Hepatocyte (in vitro differentiated cells): ENCODE data around the gene DPEP2NB. TPM values are rescaled to one million over a fixed set of nuclear protein-coding genes. Genes with fewer than 3 reads are reported as not detected.
"Not testable (repeated sequence)": the region's sequence is repeated elsewhere in the genome, so short reads cannot be mapped to it uniquely, and the experiment has no call there.

Source experiments
- DNase-seq: peaks from one replicate; pipeline ENCODE4 v3.0.0-alpha.2; 2016; ENCODE audit warnings: low spot score
- H2AFZ ChIP-seq: fragments of 200-600 bp; sonication (generic); 2 replicates; pipeline ENCODE4 v1.6.0; 2016; ENCODE audit warnings: antibody characterized with exemption, mild to moderate bottlenecking
- H3K27ac ChIP-seq: fragments of 200-600 bp; sonication (generic); 2 replicates; pipeline ENCODE4 v1.5.1; 2016; ENCODE audit warnings: mild to moderate bottlenecking
- H3K27me3 ChIP-seq: fragments of 200-600 bp; sonication (generic); 2 replicates; pipeline ENCODE4 v1.6.1; 2016
- H3K36me3 ChIP-seq: fragments of 200-600 bp; sonication (generic); replicated peaks from 2 replicates; pipeline ENCODE4 v1.5.1; 2016; ENCODE audit warnings: low read depth; ENCODE audit not compliant: insufficient read depth
- H3K4me1 ChIP-seq: fragments of 200-600 bp; sonication (generic); 2 replicates; pipeline ENCODE4 v1.5.1; 2016; ENCODE audit warnings: mild to moderate bottlenecking, moderate library complexity; ENCODE audit not compliant: insufficient read depth
- H3K4me2 ChIP-seq: fragments of 200-600 bp; sonication (generic); 2 replicates; pipeline ENCODE4 v1.6.0; 2016
- H3K4me3 ChIP-seq: fragments of 200-600 bp; sonication (generic); 2 replicates; pipeline ENCODE4 v1.5.1; 2016; ENCODE audit warnings: mild to moderate bottlenecking
- H3K79me2 ChIP-seq: fragments of 200-600 bp; sonication (generic); 2 replicates; pipeline ENCODE4 v1.6.0; 2017; ENCODE audit warnings: mild to moderate bottlenecking
- H3K9me2 ChIP-seq: fragments of 200-600 bp; sonication (generic); replicated peaks from 2 replicates; pipeline ENCODE4 v1.6.0; 2017; ENCODE audit warnings: mild to moderate bottlenecking; ENCODE audit not compliant: insufficient read depth
- H3K9me3 ChIP-seq: fragments of 200-600 bp; sonication (generic); 2 replicates; pipeline ENCODE4 v1.5.1; 2016; ENCODE audit warnings: low read depth, mild to moderate bottlenecking
- H4K20me1 ChIP-seq: fragments of 200-600 bp; sonication (generic); 2 replicates; pipeline ENCODE4 v1.6.0; 2016; ENCODE audit warnings: mild to moderate bottlenecking; ENCODE audit not compliant: insufficient read depth, poor library complexity, severe bottlenecking
- EZH2 ChIP-seq: fragments of 200-600 bp; sonication (generic); IDR thresholded peaks from 2 replicates; pipeline ENCODE4 v1.6.1; 2016; ENCODE audit warnings: antibody characterized with exemption, mild to moderate bottlenecking, borderline replicate concordance
- EZH2phosphoT487 ChIP-seq: fragments of 200-600 bp; sonication (generic); IDR thresholded peaks from one replicate; pipeline ENCODE4 v1.6.1; 2018; ENCODE audit warnings: antibody characterized with exemption, mild to moderate bottlenecking, low read depth, moderate library complexity; ENCODE audit not compliant: unreplicated experiment, severe bottlenecking
- WGBS: methylation state at CpG from one replicate; pipeline ENCODE4 v1.1.6; 2016; ENCODE audit warnings: low lambda C conversion rate; ENCODE audit errors: missing lambda C conversion rate; 5-methylcytosine and 5-hydroxymethylcytosine counted together
- polyA plus RNA-seq: library from polyadenylated mRNA; unstranded; fragments of >200 nt; fragmentation: Nextera tagmentation; extraction: Ambion mirVana; gene quantifications from 2 replicates; pipeline ENCODE4 v1.2.1, GENCODE V29; 2016
- total RNA-seq: library from RNA; depleted of rRNA; stranded (reverse); fragments of >200 nt; gene quantifications from 2 replicates; pipeline ENCODE4 v1.2.3, GENCODE V29; 2014
- TF ChIP-seq, protein P1 (sequence below): fragments of 200-600 bp; sonication (generic); IDR thresholded peaks from 2 replicates; pipeline ENCODE4 v1.5.1; 2016; ENCODE audit warnings: antibody characterized with exemption, mild to moderate bottlenecking; ENCODE audit not compliant: poor library complexity

The DPEP2NB gene
- total and polyA plus RNA-seq, 2 experiments from 2014 or later = not detected

DNA sequence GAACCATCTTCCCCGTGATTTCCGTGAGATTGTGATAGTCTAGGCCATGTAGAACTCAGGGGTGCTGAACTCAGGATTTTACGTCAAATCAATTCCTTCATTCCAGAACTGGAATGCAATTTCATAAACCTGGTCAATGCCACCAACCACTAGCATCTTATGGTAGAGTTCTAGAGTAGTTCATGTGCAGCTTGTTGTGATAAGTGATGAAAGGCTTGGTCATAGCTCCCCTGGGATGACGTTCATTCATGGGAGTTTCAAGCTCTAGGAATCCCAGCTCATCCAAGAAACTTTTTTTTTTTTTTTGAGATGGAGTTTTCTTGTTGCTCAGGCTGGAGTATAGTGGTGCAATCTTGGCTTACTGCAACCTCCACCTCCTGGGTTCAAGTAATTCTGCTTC is 12.7 kb downstream of the DPEP2NB start:
- 80% methylated on average over 4 of the region's 4 CpGs for WGBS
- Histone ChIP-seq H3K4me3 (no peak overlapping the region), H3K9me3 (no peaks in the 10 kb centered on the region), H3K4me2 (no peak overlapping the region), H4K20me1 (no peaks in the 10 kb centered on the region), H3K4me1 (no peaks in the 10 kb centered on the region), H3K27me3 (no peaks in the 10 kb centered on the region), H3K36me3 (no peaks in the 10 kb centered on the region), H3K79me2 (no peaks in the 10 kb centered on the region), H2AFZ (no peak overlapping the region), H3K9me2 (no peaks in the 10 kb centered on the region), H3K27ac (no peak overlapping the region)
- TF ChIP-seq EZH2phosphoT487 (no peak), EZH2 (no peak)
- TF ChIP-seq, protein P1, sequence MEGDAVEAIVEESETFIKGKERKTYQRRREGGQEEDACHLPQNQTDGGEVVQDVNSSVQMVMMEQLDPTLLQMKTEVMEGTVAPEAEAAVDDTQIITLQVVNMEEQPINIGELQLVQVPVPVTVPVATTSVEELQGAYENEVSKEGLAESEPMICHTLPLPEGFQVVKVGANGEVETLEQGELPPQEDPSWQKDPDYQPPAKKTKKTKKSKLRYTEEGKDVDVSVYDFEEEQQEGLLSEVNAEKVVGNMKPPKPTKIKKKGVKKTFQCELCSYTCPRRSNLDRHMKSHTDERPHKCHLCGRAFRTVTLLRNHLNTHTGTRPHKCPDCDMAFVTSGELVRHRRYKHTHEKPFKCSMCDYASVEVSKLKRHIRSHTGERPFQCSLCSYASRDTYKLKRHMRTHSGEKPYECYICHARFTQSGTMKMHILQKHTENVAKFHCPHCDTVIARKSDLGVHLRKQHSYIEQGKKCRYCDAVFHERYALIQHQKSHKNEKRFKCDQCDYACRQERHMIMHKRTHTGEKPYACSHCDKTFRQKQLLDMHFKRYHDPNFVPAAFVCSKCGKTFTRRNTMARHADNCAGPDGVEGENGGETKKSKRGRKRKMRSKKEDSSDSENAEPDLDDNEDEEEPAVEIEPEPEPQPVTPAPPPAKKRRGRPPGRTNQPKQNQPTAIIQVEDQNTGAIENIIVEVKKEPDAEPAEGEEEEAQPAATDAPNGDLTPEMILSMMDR = no peak
- no peak for DNase-seq

DNA sequence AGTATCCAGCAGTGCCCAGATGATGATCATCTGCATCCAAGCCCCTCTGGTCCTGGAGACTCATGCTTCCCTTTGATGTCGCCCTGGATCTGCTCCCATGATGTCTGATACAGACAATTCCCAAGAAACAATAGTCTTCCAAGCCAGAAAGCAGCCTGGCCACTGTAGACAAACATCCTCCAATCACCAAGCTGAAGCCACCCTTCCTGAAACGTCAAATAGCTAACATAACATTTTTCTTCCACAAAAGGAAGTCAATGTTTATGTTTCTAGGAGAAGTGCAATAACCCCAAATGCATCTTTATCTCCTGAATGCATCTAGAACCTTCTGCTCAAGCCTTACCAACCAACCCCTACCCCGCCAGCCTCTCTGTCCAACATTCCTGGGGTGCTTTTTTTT is 15.3 kb downstream of the DPEP2NB start:
- H4K20me1 ChIP-seq = no peaks in the 10 kb centered on the region
- TF ChIP-seq EZH2phosphoT487 (no peak), EZH2 (no peak)
- TF ChIP-seq, protein P1 = no peak
- H3K9me3 ChIP-seq = no peaks in the 10 kb centered on the region
- no peak overlapping the region for H3K4me3 ChIP-seq
- H3K27ac ChIP-seq = no peak overlapping the region
- H3K36me3 ChIP-seq = no peaks in the 10 kb centered on the region
- no peaks in the 10 kb centered on the region for H3K9me2 ChIP-seq
- no peaks in the 10 kb centered on the region for H3K4me1 ChIP-seq
- H3K4me2 ChIP-seq = no peak overlapping the region
- H3K79me2 ChIP-seq = no peaks in the 10 kb centered on the region
- DNase-seq = no peak
- H3K27me3 ChIP-seq = no peaks in the 10 kb centered on the region
- 66% methylated on average over 3 of the region's 3 CpGs for WGBS
- H2AFZ ChIP-seq = no peak overlapping the region

DNA sequence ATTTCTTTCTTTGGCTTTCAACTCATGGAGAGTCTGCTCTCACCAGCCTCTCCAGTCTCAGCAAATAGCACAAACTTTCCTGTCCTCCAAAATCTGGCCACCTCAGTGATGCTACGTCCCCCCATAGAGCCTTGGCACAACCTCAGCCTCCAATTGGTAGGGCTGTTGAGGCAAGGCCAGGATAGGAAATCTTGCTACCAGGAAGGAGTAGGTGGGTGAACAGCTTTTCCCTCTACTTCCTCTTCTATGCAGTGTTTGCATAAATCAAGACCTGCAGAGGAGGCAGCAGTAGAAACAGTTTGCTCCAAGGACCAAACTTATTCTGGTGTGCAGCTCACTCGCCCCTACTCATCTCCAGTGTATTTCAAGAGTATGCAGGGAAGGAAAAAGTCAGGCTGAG is 15.7 kb downstream of the DPEP2NB start:
- TF ChIP-seq, protein P1 = no peak
- no peak for TF ChIP-seq EZH2
- no peak for TF ChIP-seq EZH2phosphoT487
- H3K4me2 ChIP-seq = no peak overlapping the region
- H2AFZ ChIP-seq = no peak overlapping the region
- no peaks in the 10 kb centered on the region for H4K20me1 ChIP-seq
- WGBS = 94% methylated on average over 2 of the region's 2 CpGs
- H3K79me2 ChIP-seq = no peaks in the 10 kb centered on the region
- no peaks in the 10 kb centered on the region for H3K27me3 ChIP-seq
- no peak overlapping the region for H3K27ac ChIP-seq
- no peaks in the 10 kb centered on the region for H3K36me3 ChIP-seq
- no peak overlapping the region for H3K4me3 ChIP-seq
- DNase-seq = no peak
- no peaks in the 10 kb centered on the region for H3K9me2 ChIP-seq
- no peaks in the 10 kb centered on the region for H3K4me1 ChIP-seq
- H3K9me3 ChIP-seq = no peaks in the 10 kb centered on the region

DNA sequence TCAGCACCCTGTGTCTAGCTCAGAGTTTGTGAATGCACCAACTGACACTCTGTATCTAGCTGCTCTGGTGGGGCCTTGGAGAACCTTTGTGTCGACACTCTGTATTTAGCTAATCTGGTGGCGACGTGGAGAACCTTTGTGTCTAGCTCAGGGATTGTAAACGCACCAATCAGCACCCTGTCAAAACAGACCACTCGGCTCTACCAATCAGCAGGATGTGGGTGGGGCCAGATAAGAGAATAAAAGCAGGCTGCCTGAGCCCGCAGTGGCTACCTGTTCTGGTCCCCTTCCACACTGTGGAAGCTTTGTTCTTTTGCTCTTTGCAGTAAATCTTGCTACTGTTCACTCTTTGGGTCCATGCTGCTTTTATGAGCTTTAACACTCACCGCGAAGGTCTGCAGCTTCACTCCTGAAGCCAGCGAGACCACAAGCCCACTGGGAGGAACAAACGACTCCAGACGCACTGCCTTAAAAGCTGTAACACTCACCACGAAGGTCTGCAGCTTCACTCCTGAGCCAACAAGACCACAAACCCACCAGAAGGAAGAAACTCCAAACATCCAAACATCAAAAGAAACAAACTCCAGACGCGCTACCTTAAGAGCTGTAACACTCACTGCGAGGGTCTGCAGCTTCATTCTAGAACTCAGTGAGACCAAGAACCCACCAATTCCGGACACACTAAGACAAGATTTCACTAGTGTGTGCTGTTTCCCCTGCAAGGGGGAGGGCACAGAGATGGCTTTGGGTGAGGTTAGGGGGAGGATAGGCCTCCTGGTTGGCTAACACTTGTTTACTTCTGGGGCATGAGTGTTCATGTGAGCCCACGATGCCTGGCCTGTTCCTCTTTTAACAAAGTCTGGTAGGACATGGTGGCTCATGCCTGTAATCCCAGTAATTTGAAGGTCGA is 16.7 kb downstream of the DPEP2NB start, which contains the start of gene DPEP2:
TSS of gene DPEP2 (minus strand) at position 706 of the 910 bp plus-strand sequence. CDS start 6,272 bp downstream, outside the sequence.
- WGBS = 82% methylated on average over 18 of the region's 18 CpGs
- not testable (repeated sequence) for H3K36me3 ChIP-seq, H3K27ac ChIP-seq, H3K79me2 ChIP-seq, H3K4me3 ChIP-seq, DNase-seq, H3K4me2 ChIP-seq, H2AFZ ChIP-seq, H3K4me1 ChIP-seq, H3K9me3 ChIP-seq, H3K9me2 ChIP-seq, H3K27me3 ChIP-seq, H4K20me1 ChIP-seq

DNA sequence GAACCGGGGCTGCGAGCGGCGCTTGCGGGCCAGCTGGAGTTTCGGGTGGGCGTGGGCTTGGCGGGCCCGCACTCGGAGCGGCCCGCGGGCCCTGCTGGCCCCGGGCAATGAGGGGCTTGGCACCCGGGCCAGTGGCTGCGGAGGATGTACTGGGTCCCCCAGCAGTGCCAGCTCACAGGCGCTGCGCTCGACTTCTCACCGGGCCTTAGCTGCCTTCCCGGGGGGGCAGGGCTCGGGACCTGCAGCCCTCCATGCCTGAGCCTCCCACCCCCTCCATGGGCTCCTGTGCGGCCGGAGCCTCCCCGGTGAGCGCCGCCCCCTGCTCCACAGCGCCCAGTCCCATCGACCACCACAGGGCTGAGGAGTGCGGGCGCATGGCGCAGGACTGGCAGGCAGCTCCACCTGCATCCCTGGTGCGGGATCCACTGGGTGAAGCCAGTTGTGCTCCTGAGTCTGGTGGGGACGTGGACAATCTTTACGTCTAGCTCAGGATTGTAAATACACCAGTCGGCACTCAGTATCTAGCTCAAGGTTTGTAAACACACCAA is 17.4 kb downstream of the DPEP2NB start:
- H3K27ac ChIP-seq, H3K4me3 ChIP-seq, H3K4me2 ChIP-seq, H3K27me3 ChIP-seq, H3K9me2 ChIP-seq, H3K79me2 ChIP-seq, H3K36me3 ChIP-seq, DNase-seq, H4K20me1 ChIP-seq, H2AFZ ChIP-seq, H3K9me3 ChIP-seq, H3K4me1 ChIP-seq: not testable (repeated sequence)
- 91% methylated on average over 16 of the region's 36 CpGs for WGBS
